DMS153 treated with DMSO at 0.1 percent for 48 hours (cell line): Measurements from ENCODE around the gene COX7A2L.
"Not testable (repeated sequence)": the region's sequence is repeated elsewhere in the genome, so short reads cannot be mapped to it uniquely, and the experiment has no call there.

ENCODE experiments used
- DNase-seq: peaks from one replicate; lab custom pipeline; 2025; ENCODE audit not compliant: unreplicated experiment; lab: John Stamatoyannopoulos, UW

The COX7A2L gene

GRCh38 chr2:42368817-42369531 lies 8.0 kb upstream of the COX7A2L start:
- DNase-seq, result peak; percentile 89

- DNase-seq, result no peak
These were observed 6.8 kb upstream of the COX7A2L start for GRCh38 chr2:42367835-42368234.

GRCh38 chr2:42366411-42366810 lies 5.4 kb upstream of the COX7A2L start:
- DNase-seq, result no peak

GRCh38 chr2:42364658-42365057 lies 3.6 kb upstream of the COX7A2L start:
- no peak for DNase-seq

GRCh38 chr2:42363413-42363812 lies 2.4 kb upstream of the COX7A2L start:
- DNase-seq, result no peak

GRCh38 chr2:42361728-42362283 lies 789 bp upstream of the COX7A2L start:
- DNase-seq, result no peak

- DNase-seq, result no peak
These were observed 526 bp downstream of the COX7A2L start for GRCh38 chr2:42360493-42360889.

- no peak for DNase-seq
These were observed 993 bp downstream of the COX7A2L start for GRCh38 chr2:42359965-42360483.

GRCh38 chr2:42359304-42359964 lies 1.6 kb downstream of the COX7A2L start:
- DNase-seq, result no peak

GRCh38 chr2:42353792-42354429 lies 7.1 kb downstream of the COX7A2L start:
- no peak for DNase-seq

GRCh38 chr2:42351864-42352263 lies 9.2 kb downstream of the COX7A2L start:
- DNase-seq, result no peak

GRCh38 chr2:42350434-42351063 lies 10.5 kb downstream of the COX7A2L start:
- DNase-seq, result no peak

GRCh38 chr2:42348113-42348805 lies 12.8 kb downstream of the COX7A2L start:
- DNase-seq, result no peak

GRCh38 chr2:42347518-42347917 lies 13.5 kb downstream of the COX7A2L start:
- not testable (repeated sequence) for DNase-seq

- not testable (repeated sequence) for DNase-seq
These were observed 14.2 kb downstream of the COX7A2L start for GRCh38 chr2:42346856-42347255.

GRCh38 chr2:42345986-42346385 lies 15.0 kb downstream of the COX7A2L start:
- DNase-seq, result no peak

GRCh38 chr2:42342795-42343241 lies 18.2 kb downstream of the COX7A2L start:
- DNase-seq, result no peak

- no peak for DNase-seq
These were observed 18.8 kb downstream of the COX7A2L start for GRCh38 chr2:42342061-42342794.

GRCh38 chr2:42340938-42341636 lies 19.9 kb downstream of the COX7A2L start:
- no peak for DNase-seq
